ENCODE results near the gene CDCP1. TPM values are rescaled to one million over a fixed set of nuclear protein-coding genes. Genes with fewer than 3 reads are reported as not detected.

CDCP1 gene
- total and polyA plus RNA-seq, 2 donors from 2014 or later, result 3.7 to 39.6 TPM

GRCh38 chr3:45059132-45059531 lies 87.0 kb downstream of the CDCP1 start:
- H3K36me3 ChIP-seq (ENCODE audit: control insufficient read depth in 2 of 3, insufficient read depth in 3 of 3, low read length in 3 of 3), result no peaks in the 10 kb centered on the region
- intact Hi-C loops (cut with DNase I), result no loop called here
- H3K4me1 ChIP-seq (ENCODE audit: control insufficient read depth in 2 of 3, insufficient read depth in 2 of 3, low read depth in 1 of 3, low read length in 3 of 3), result no peaks in the 10 kb centered on the region
- TF ChIP-seq CTCF (IDR thresholded peaks at IDR 0.05; ENCODE audit: borderline replicate concordance, extremely low read depth, insufficient read depth), result no peak
- H3K9me3 ChIP-seq (ENCODE audit: control insufficient read depth in 2 of 3, insufficient read depth in 1 of 3, low read length in 3 of 3), result no peaks in the 10 kb centered on the region
- no peaks in the 10 kb centered on the region for H3K27me3 ChIP-seq (ENCODE audit: control insufficient read depth, insufficient read depth, low read length)
- no peak for DNase-seq
- FAIRE-seq, result no peak
- H3K9ac ChIP-seq (ENCODE audit: low read length in 3 of 3), result no peak overlapping the region
- no peak overlapping the region for H3K27ac ChIP-seq (ENCODE audit: low read depth in 2 of 2, low read length in 2 of 2)
- no peak overlapping the region for H3K4me3 ChIP-seq (ENCODE audit: low read length in 3 of 3)

GRCh38 chr3:45057557-45057956 lies 88.6 kb downstream of the CDCP1 start:
- no peak overlapping the region for H3K4me3 ChIP-seq (ENCODE audit: low read length in 3 of 3)
- TF ChIP-seq CTCF (IDR thresholded peaks at IDR 0.05; ENCODE audit: borderline replicate concordance, extremely low read depth, insufficient read depth), result no peak
- FAIRE-seq, result no peak
- no peaks in the 10 kb centered on the region for H3K27me3 ChIP-seq (ENCODE audit: control insufficient read depth, insufficient read depth, low read length)
- no peaks in the 10 kb centered on the region for H3K9me3 ChIP-seq (ENCODE audit: control insufficient read depth in 2 of 3, insufficient read depth in 1 of 3, low read length in 3 of 3)
- H3K9ac ChIP-seq (ENCODE audit: low read length in 3 of 3), result no peak overlapping the region
- H3K36me3 ChIP-seq (ENCODE audit: control insufficient read depth in 2 of 3, insufficient read depth in 3 of 3, low read length in 3 of 3), result no peaks in the 10 kb centered on the region
- no peak for DNase-seq
- H3K27ac ChIP-seq (ENCODE audit: low read depth in 2 of 2, low read length in 2 of 2), result no peak overlapping the region
- H3K4me1 ChIP-seq (ENCODE audit: control insufficient read depth in 2 of 3, insufficient read depth in 2 of 3, low read depth in 1 of 3, low read length in 3 of 3), result no peaks in the 10 kb centered on the region
- intact Hi-C loops (cut with DNase I), result no loop called here

- no peaks in the 10 kb centered on the region for H3K36me3 ChIP-seq (ENCODE audit: control insufficient read depth in 2 of 3, insufficient read depth in 3 of 3, low read length in 3 of 3)
- no peaks in the 10 kb centered on the region for H3K27me3 ChIP-seq (ENCODE audit: control insufficient read depth, insufficient read depth, low read length)
- TF ChIP-seq CTCF (IDR thresholded peaks at IDR 0.05; ENCODE audit: borderline replicate concordance, extremely low read depth, insufficient read depth), result no peak
- no peaks in the 10 kb centered on the region for H3K4me1 ChIP-seq (ENCODE audit: control insufficient read depth in 2 of 3, insufficient read depth in 2 of 3, low read depth in 1 of 3, low read length in 3 of 3)
- DNase-seq, result no peak
- H3K4me3 ChIP-seq (ENCODE audit: low read length in 3 of 3), result no peak overlapping the region
- H3K9me3 ChIP-seq (ENCODE audit: control insufficient read depth in 2 of 3, insufficient read depth in 1 of 3, low read length in 3 of 3), result no peaks in the 10 kb centered on the region
- no peak for FAIRE-seq
- no peak overlapping the region for H3K9ac ChIP-seq (ENCODE audit: low read length in 3 of 3)
- intact Hi-C loops (cut with DNase I), result no loop called here
- H3K27ac ChIP-seq (ENCODE audit: low read depth in 2 of 2, low read length in 2 of 2), result no peak overlapping the region
Observed at GRCh38 chr3:45056608-45057301, 89.4 kb downstream of the CDCP1 start.
